CD4-positive, alpha-beta T cell (primary cell): Measurements from ENCODE around the gene SLC12A5. TPM values are rescaled to one million over a fixed set of nuclear protein-coding genes. Genes with fewer than 3 reads are reported as not detected.
"Not testable (repeated sequence)": the region's sequence is repeated elsewhere in the genome, so short reads cannot be mapped to it uniquely, and the experiment has no call there.

Source experiments
- ATAC-seq: fragments of 200-7000 bp; cut with Tn5 transposase; one replicate; pipeline ENCODE4 v1.10.0; 2022; ENCODE audit warnings: mild to moderate bottlenecking; ENCODE audit not compliant: poor library complexity
- CTCF ChIA-PET: fragments of 350-600 bp; sonication (Branson Sonifier 250); formaldehyde crosslinking; loops from one replicate; lab custom pipeline; 2021; ENCODE audit warnings: antibody characterized with exemption, inconsistent platforms; lab: Charles Lee
- POLR2A ChIA-PET: fragments of 350-600 bp; sonication (Branson Sonifier 250); formaldehyde crosslinking; loops from one replicate; lab custom pipeline; 2021; ENCODE audit warnings: antibody characterized with exemption, inconsistent platforms; lab: Charles Lee
- DNase-seq, 14 experiments: peaks; one replicate each; pipeline ENCODE4 v3.0.0-alpha.2; 2013 to 2020; ENCODE audit warnings: mixed read lengths in 2 of 14
- H3K27ac ChIP-seq, 2 donors: one replicate each; pipeline versions ENCODE4 v1.5.1 to v1.7.0; 2013; ENCODE audit warnings: low read length in 2 of 2, low read depth in 1 of 2, mild to moderate bottlenecking in 1 of 2
- H3K27me3 ChIP-seq, 2 experiments: 1 replicate in 1 of 2; 2 replicates in 1 of 2; pipeline versions ENCODE4 v1.6.1 to v1.7.0; 2013; ENCODE audit warnings: low read length in 2 of 2, control low read depth in 1 of 2, mild to moderate bottlenecking in 1 of 2, moderate library complexity in 1 of 2; ENCODE audit not compliant: insufficient read depth in 2 of 2, control insufficient read depth in 1 of 2
- H3K36me3 ChIP-seq: one replicate; pipeline ENCODE4 v1.6.1; 2013; ENCODE audit warnings: low read length, control low read depth; ENCODE audit not compliant: insufficient read depth
- H3K4me1 ChIP-seq: one replicate; pipeline ENCODE4 v1.6.1; 2013; ENCODE audit warnings: low read length, control low read depth; ENCODE audit not compliant: insufficient read depth
- H3K4me3 ChIP-seq: one replicate; pipeline ENCODE4 v1.5.1; 2013; ENCODE audit warnings: mild to moderate bottlenecking, low read length, moderate library complexity
- H3K9me3 ChIP-seq, 2 experiments: 1 replicate in 1 of 2; 2 replicates in 1 of 2; pipeline versions ENCODE4 v1.6.1 to v1.7.0; 2013; ENCODE audit warnings: low read length in 2 of 2, mild to moderate bottlenecking in 2 of 2, control low read depth in 1 of 2, moderate library complexity in 1 of 2; ENCODE audit not compliant: control insufficient read depth in 1 of 2, insufficient read depth in 1 of 2
- H3K27ac Mint-ChIP-seq: one replicate; pipeline ENCODE4 v1.8.0; 2020; ENCODE audit warnings: mixed read lengths
- H3K27me3 Mint-ChIP-seq: one replicate; pipeline ENCODE4 v1.8.0; 2021; ENCODE audit warnings: mixed read lengths
- H3K36me3 Mint-ChIP-seq: one replicate; pipeline ENCODE4 v1.8.0; 2021; ENCODE audit warnings: low read depth, mixed read lengths
- H3K4me1 Mint-ChIP-seq: one replicate; pipeline ENCODE4 v1.8.0; 2021; ENCODE audit warnings: low read depth, mixed read lengths
- H3K4me3 Mint-ChIP-seq: one replicate; pipeline ENCODE4 v1.8.0; 2020; ENCODE audit warnings: mild to moderate bottlenecking, mixed read lengths
- H3K9me3 Mint-ChIP-seq: one replicate; pipeline ENCODE4 v1.8.0; 2020; ENCODE audit warnings: mixed read lengths
- CTCF ChIP-seq: fragments of 200-600 bp; IDR thresholded peaks from one replicate; pipeline ENCODE4 v1.8.0; 2022; ENCODE audit warnings: antibody characterized with exemption, mild to moderate bottlenecking
- intact Hi-C, 2 experiments: fragments of 100-400 bp; cut with DNase I in 1 of 2; cut with micrococcal nuclease in 1 of 2; formaldehyde crosslinking; loops; one replicate each; pipeline versions ENCODE4 v1.15.1 to v1.9.0; 2023 to 2025; cut with DNase I, micrococcal nuclease
- total RNA-seq, 174 experiments: library from RNA in 2 of 174; stranded (reverse) in 2 of 174; gene quantifications; one replicate each; pipeline ENCODE4 v1.2.3 and lab custom pipeline; 2021 to 2026

SLC12A5 gene
- total RNA-seq, 2 experiments from 2014 or later = 1.3 to 2.4 TPM

DNA sequence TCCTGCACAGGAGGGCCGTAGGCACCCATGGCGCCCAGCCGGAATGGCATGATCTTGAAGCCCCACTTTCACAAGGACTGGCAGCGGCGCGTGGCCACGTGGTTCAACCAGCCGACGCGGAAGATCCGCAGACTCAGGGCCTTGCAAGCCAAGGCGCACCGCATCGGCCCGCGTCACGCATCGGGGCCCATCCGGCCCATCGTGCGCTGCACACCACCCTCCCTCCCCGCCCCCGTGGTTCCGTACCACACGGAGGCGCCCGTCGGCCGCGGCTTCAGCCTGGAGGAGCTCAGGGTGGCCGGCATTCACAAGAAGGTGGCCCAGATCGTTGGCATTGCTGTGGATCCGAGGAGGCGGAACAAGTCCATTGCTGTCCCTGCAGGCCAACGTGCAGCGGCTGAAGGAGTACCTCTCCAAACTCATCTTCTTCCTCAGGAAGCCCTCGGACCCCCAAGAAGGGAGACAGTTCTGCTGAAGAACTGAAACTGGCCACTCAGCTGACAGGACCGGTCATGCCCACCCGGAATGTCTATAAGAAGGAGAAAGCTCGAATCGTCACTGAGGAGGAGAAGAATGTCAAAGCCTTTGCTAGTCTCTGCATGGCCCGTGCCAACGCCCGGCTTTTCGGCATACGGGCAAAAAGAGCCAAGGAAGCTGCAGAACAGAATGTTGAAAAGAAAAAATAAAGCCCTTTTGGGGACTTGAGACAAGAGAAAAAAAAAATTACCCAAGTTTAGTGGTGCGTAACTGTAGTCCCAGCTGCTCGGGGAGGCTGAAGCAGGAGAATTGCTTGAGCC is 70.7 kb downstream of the SLC12A5 start:
- no peaks in the 10 kb centered on the region for H3K4me1 ChIP-seq
- H3K4me3 ChIP-seq = no peak overlapping the region
- Mint-ChIP-seq H3K4me1 (no peaks in the 10 kb centered on the region), H3K9me3 (no peaks in the 10 kb centered on the region), H3K4me3 (no peak overlapping the region), H3K27me3 (peaks cover 68% of the 10 kb centered on the region), H3K27ac (no peak overlapping the region), H3K36me3 (no peaks in the 10 kb centered on the region)
- intact Hi-C loops = no loop called here
- CTCF ChIA-PET = no interaction called here
- H3K27ac ChIP-seq = no peak overlapping the region
- ATAC-seq = no peak
- no peaks in the 10 kb centered on the region for H3K36me3 ChIP-seq
- H3K9me3 ChIP-seq = peaks cover 0 to 6% of the 10 kb centered on the region in 2 experiments
- POLR2A ChIA-PET = interaction anchor here (0.9 kb wide), 1 partner anchor 11 kb away, joined by 3 read pairs; no protein-coding TSS in a partner anchor
- peak in 2 of 14 experiments; percentile 21 to 24 for DNase-seq
- TF ChIP-seq CTCF = no peak
- peaks cover 41 to 47% of the 10 kb centered on the region in 2 experiments for H3K27me3 ChIP-seq

- H3K36me3 Mint-ChIP-seq, H3K9me3 Mint-ChIP-seq, H3K27ac ChIP-seq, CTCF ChIA-PET, ATAC-seq, intact Hi-C loops, H3K4me3 ChIP-seq, POLR2A ChIA-PET, H3K4me1 ChIP-seq, H3K36me3 ChIP-seq, H3K4me1 Mint-ChIP-seq, H3K9me3 ChIP-seq, H3K4me3 Mint-ChIP-seq, DNase-seq, H3K27ac Mint-ChIP-seq: not testable (repeated sequence)
- H3K27me3 ChIP-seq = peaks cover 46 to 51% of the 10 kb centered on the region in 2 experiments
- H3K27me3 Mint-ChIP-seq = peaks cover 72% of the 10 kb centered on the region
Measured at GRCh38 chr20:46100444-46100843, 71.4 kb downstream of the SLC12A5 start.

DNA sequence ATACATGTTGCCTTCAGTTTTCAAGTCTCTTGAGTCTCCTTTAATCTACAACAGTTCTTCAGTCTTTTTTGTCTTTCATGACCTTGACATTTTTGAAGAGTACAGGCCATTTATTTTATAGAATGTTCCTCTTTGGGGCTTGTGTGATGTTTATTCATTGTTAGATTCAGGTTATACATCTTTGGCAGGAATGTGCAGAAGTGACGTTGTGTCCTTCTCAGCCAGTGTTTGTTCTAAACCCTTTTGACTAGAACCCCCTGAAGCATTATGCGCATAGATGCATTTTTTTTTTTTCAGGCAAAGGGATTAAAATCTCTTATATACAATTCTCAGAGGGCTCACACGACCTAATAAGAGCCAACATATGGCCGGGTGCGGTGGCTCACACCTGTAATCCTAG is 72.0 kb downstream of the SLC12A5 start:
- CTCF ChIA-PET = no interaction called here
- POLR2A ChIA-PET = no interaction called here
- no peak for TF ChIP-seq CTCF
- no peaks in the 10 kb centered on the region for H3K36me3 ChIP-seq
- no peak overlapping the region for H3K4me3 Mint-ChIP-seq
- ATAC-seq (no peak), DNase-seq (no peak)
- H3K27me3 Mint-ChIP-seq = peaks cover 74% of the 10 kb centered on the region
- no peak overlapping the region for H3K27ac ChIP-seq
- H3K36me3 Mint-ChIP-seq = no peaks in the 10 kb centered on the region
- H3K27me3 ChIP-seq = peaks cover 46 to 55% of the 10 kb centered on the region in 2 experiments
- H3K9me3 ChIP-seq = peaks cover 0 to 6% of the 10 kb centered on the region in 2 experiments
- no peaks in the 10 kb centered on the region for H3K9me3 Mint-ChIP-seq
- H3K4me1 Mint-ChIP-seq = no peaks in the 10 kb centered on the region
- no peak overlapping the region for H3K27ac Mint-ChIP-seq
- no peak overlapping the region for H3K4me3 ChIP-seq
- no peaks in the 10 kb centered on the region for H3K4me1 ChIP-seq
- intact Hi-C loops = no loop called here
